ENCODE measurements around the gene PJVK. TPM values are rescaled to one million over a fixed set of nuclear protein-coding genes. Genes with fewer than 3 reads are reported as not detected.
A peak's percentile ranks its signal among the peaks of the same experiment; 100 is the strongest.
"Not testable (repeated sequence)": the region's sequence is repeated elsewhere in the genome, so short reads cannot be mapped to it uniquely, and the experiment has no call there.

Gene PJVK
- total RNA-seq, 1 experiment from 2014 or later, result 7.4 TPM

DNA sequence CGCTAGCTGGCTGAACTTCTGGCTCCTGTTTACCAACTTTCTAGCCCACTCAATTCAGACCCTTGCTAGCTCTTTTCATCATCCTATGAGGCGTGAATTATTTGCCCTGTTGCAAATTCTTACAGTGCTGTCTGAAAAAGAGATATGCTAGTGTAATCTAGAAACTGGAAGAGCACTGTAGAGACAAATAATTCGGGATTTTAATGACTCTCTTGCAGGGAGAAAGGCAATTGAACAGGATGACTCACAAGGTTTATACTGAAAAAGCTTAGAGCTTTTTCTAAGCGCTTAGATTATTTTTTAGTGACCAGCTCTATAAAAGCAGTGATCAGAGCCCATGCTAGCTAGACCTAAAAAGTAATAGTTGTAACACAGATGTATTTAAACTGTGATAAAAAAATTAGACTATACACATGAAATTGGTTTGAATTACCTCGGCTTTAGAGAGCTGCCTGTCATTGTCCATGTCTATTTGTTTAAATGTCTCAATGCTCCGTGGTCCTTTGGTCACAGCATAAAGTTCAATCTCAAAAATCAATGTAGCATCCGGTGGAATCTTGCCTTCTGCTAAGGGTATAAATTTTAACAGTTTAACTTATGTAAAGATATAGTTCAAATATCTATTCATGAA lies 18.2 kb downstream of the PJVK start:
- H3K4me1 Mint-ChIP-seq (ENCODE audit: insufficient read depth, unreplicated experiment), result no peaks in the 10 kb centered on the region

DNA sequence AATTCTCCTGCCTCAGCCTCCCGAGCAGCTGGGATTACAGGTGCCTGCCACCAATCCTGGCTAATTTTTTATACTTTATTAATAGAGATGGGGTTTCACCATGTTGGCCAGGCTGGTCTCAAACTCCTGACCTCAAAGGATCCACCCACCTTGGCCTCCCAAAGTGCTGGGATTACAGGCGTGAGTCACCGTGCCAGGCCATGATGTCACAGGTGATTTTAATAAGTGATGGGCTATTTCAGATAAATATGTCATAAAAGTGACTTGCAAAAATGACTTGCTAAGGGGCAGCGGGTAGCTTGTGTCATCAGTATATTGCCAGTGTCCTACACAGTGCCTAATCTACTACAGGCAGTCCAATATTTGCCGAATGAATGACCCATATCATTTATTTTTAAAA lies 20.1 kb downstream of the PJVK start:
- DNase-seq (ENCODE audit: unreplicated experiment); H3K27ac Mint-ChIP-seq (ENCODE audit: low read depth, unreplicated experiment); BruUV-seq (replicated peaks); H3K9me3 Mint-ChIP-seq (ENCODE audit: unreplicated experiment); H3K4me1 Mint-ChIP-seq (ENCODE audit: insufficient read depth, unreplicated experiment); H3K27me3 Mint-ChIP-seq (ENCODE audit: insufficient read depth, unreplicated experiment); intact Hi-C loops (cut with micrococcal nuclease); H3K4me3 Mint-ChIP-seq (ENCODE audit: unreplicated experiment): not testable (repeated sequence)
- POLR2A ChIA-PET, result interaction anchor here (0.7 to 2.9 kb wide), 3 partner anchors 18 to 53 kb away, joined by 3 to 14 read pairs (median 5); partner anchors contain the start of genes PJVK and PRKRA
- CTCF ChIA-PET, result interaction anchor here (0.7 kb wide), 2 partner anchors 53 to 344 kb away, joined by 3 read pairs; no protein-coding TSS in a partner anchor
- H3K36me3 Mint-ChIP-seq (ENCODE audit: insufficient read depth, unreplicated experiment), result peaks cover 15% of the 10 kb centered on the region

More for the DNA sequence above, 18.2 kb downstream of the PJVK start:
- no peak overlapping the region for H3K4me3 Mint-ChIP-seq (ENCODE audit: unreplicated experiment)
- no peak for DNase-seq (ENCODE audit: unreplicated experiment)
- no TSS peak for BruUV-seq (replicated peaks)
- CTCF ChIA-PET, result interaction anchor here (0.7 to 1.5 kb wide), 2 partner anchors 11 to 1371 kb away, joined by 3 to 4 read pairs; no protein-coding TSS in a partner anchor
- H3K27me3 Mint-ChIP-seq (ENCODE audit: insufficient read depth, unreplicated experiment), result no peaks in the 10 kb centered on the region
- intact Hi-C loops (cut with micrococcal nuclease), result no loop called here
- no peak overlapping the region for H3K27ac Mint-ChIP-seq (ENCODE audit: low read depth, unreplicated experiment)
- peaks cover 20% of the 10 kb centered on the region for H3K36me3 Mint-ChIP-seq (ENCODE audit: insufficient read depth, unreplicated experiment)
- POLR2A ChIA-PET, result interaction anchor here (1.0 kb wide), 1 partner anchor 18 kb away, joined by 6 read pairs; the partner anchor contains the start of genes PJVK and PRKRA
- no peaks in the 10 kb centered on the region for H3K9me3 Mint-ChIP-seq (ENCODE audit: unreplicated experiment)
- TF ChIP-seq, protein P1, sequence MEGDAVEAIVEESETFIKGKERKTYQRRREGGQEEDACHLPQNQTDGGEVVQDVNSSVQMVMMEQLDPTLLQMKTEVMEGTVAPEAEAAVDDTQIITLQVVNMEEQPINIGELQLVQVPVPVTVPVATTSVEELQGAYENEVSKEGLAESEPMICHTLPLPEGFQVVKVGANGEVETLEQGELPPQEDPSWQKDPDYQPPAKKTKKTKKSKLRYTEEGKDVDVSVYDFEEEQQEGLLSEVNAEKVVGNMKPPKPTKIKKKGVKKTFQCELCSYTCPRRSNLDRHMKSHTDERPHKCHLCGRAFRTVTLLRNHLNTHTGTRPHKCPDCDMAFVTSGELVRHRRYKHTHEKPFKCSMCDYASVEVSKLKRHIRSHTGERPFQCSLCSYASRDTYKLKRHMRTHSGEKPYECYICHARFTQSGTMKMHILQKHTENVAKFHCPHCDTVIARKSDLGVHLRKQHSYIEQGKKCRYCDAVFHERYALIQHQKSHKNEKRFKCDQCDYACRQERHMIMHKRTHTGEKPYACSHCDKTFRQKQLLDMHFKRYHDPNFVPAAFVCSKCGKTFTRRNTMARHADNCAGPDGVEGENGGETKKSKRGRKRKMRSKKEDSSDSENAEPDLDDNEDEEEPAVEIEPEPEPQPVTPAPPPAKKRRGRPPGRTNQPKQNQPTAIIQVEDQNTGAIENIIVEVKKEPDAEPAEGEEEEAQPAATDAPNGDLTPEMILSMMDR (IDR thresholded peaks at IDR 0.05; ENCODE audit: unreplicated experiment), result no peak

- no TSS peak for BruUV-seq (replicated peaks)
- no peaks in the 10 kb centered on the region for H3K27me3 Mint-ChIP-seq (ENCODE audit: insufficient read depth, unreplicated experiment)
- TF ChIP-seq, protein P1 (IDR thresholded peaks at IDR 0.05; ENCODE audit: unreplicated experiment), result no peak
- peaks cover 10% of the 10 kb centered on the region for H3K36me3 Mint-ChIP-seq (ENCODE audit: insufficient read depth, unreplicated experiment)
- no peak overlapping the region for H3K27ac Mint-ChIP-seq (ENCODE audit: low read depth, unreplicated experiment)
- ChIA-PET POLR2A (interaction anchor here (1.0 to 2.9 kb wide), 2 partner anchors 19 to 22 kb away, joined by 3 to 14 read pairs; partner anchors contain the start of genes PJVK and PRKRA), CTCF (interaction anchor here (0.6 kb wide), 2 partner anchors 41 to 265 kb away, joined by 3 to 10 read pairs; no protein-coding TSS in a partner anchor)
- peaks cover 4% of the 10 kb centered on the region for H3K4me1 Mint-ChIP-seq (ENCODE audit: insufficient read depth, unreplicated experiment)
- DNase-seq (ENCODE audit: unreplicated experiment), result no peak
- intact Hi-C loops (cut with micrococcal nuclease), result no loop called here
- no peaks in the 10 kb centered on the region for H3K9me3 Mint-ChIP-seq (ENCODE audit: unreplicated experiment)
- no peak overlapping the region for H3K4me3 Mint-ChIP-seq (ENCODE audit: unreplicated experiment)
Measured at GRCh38 chr2:178473373-178473772, 22.2 kb downstream of the PJVK start.

DNA sequence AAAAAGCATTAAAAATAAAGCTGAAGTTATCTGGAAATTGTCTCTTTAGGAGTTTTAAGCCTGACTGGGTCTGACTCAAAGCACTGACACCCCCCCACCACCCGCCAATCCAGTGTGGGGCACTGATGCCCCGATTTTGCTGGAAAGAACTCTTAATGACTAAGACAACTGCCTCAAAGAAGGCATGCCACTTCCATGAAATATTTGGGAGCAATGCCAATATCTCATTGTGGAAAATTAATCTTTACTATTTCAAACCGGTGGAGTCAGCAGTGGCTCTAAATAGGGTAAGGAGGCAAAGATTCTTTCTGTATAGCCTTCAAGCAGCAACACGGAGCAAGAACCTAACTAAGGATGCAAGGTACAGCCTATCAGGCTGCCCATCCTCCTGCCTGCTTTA lies 22.8 kb downstream of the PJVK start:
- Mint-ChIP-seq H3K9me3 (ENCODE audit: unreplicated experiment) (no peaks in the 10 kb centered on the region), H3K27me3 (ENCODE audit: insufficient read depth, unreplicated experiment) (no peaks in the 10 kb centered on the region), H3K4me3 (ENCODE audit: unreplicated experiment) (no peak overlapping the region), H3K4me1 (ENCODE audit: insufficient read depth, unreplicated experiment) (peaks cover 4% of the 10 kb centered on the region), H3K36me3 (ENCODE audit: insufficient read depth, unreplicated experiment) (peaks cover 5% of the 10 kb centered on the region), H3K27ac (ENCODE audit: low read depth, unreplicated experiment) (no peak overlapping the region)
- TF ChIP-seq, protein P1 (IDR thresholded peaks at IDR 0.05; ENCODE audit: unreplicated experiment), result no peak
- intact Hi-C loops (cut with micrococcal nuclease), result no loop called here
- ChIA-PET CTCF (interaction anchor here (0.6 to 1.0 kb wide), 3 partner anchors 16 to 265 kb away, joined by 3 to 4 read pairs (median 3); no protein-coding TSS in a partner anchor), POLR2A (interaction anchor here (0.5 to 4.4 kb wide), 4 partner anchors 19 to 104 kb away, joined by 3 to 27 read pairs (median 8); partner anchors contain the start of genes PJVK and PRKRA)
- no TSS peak for BruUV-seq (replicated peaks)
- peak; percentile 24 for DNase-seq (ENCODE audit: unreplicated experiment)

Measured in MCF 10A (cell line).